GM12878 (cell line): ENCODE data around the gene DICER1.

Source experiments
- CTCF ChIP-seq, 3 experiments: IDR thresholded peaks in 2 of 3; conservative IDR thresholded peaks in 1 of 3; 2 replicates each; pipeline ENCODE4 v1.5.1; 2011; ENCODE audit warnings: low read depth in 3 of 3, low read length in 3 of 3, mild to moderate bottlenecking in 3 of 3, control low read depth in 2 of 3, moderate library complexity in 2 of 3, inconsistent platforms in 1 of 3, mixed read lengths in 1 of 3; ENCODE audit not compliant: control insufficient read depth in 2 of 3, insufficient read depth in 1 of 3; ENCODE audit errors: extremely low read depth in 1 of 3
- EP300 ChIP-seq, 2 experiments: fragments of 150-350 bp in 1 of 2; IDR thresholded peaks; 2 replicates each; pipeline ENCODE4 v1.6.1; 2011 to 2012; ENCODE audit warnings: low read depth in 2 of 2, low read length in 2 of 2, borderline replicate concordance in 1 of 2, improper control_type of control experiment in 1 of 2, inconsistent platforms in 1 of 2; ENCODE audit not compliant: control insufficient read depth in 1 of 2
- FOS ChIP-seq: IDR thresholded peaks from 3 replicates; pipeline ENCODE4 v1.6.1; 2011; ENCODE audit warnings: borderline replicate concordance; ENCODE audit not compliant: insufficient read length; ENCODE audit errors: extremely low read depth
- POLR2A ChIP-seq: IDR thresholded peaks from 2 replicates; pipeline ENCODE4 v1.6.1; 2011; ENCODE audit warnings: low read depth, mild to moderate bottlenecking, low read length
- POLR2AphosphoS2 ChIP-seq: IDR thresholded peaks from 2 replicates; pipeline ENCODE4 v1.6.1; 2011; ENCODE audit warnings: low read depth, mild to moderate bottlenecking, low read length, improper control_type of control experiment, moderate library complexity
- SP1 ChIP-seq: IDR thresholded peaks from one replicate; pipeline ENCODE4 v1.6.1; 2011; ENCODE audit warnings: low read depth, low read length
- YBX1 ChIP-seq: fragments of 450-650 bp; IDR thresholded peaks from 2 replicates; pipeline ENCODE4 v1.6.1; 2016; ENCODE audit warnings: antibody characterized with exemption

- TF ChIP-seq POLR2AphosphoS2 (no peak), CTCF (IDR thresholded peaks at IDR 0.05 in 2 of 3, conservative IDR thresholded peaks at IDR 0.05 in 1 of 3; ENCODE audit: control insufficient read depth in 2 of 3, extremely low read depth in 1 of 3, insufficient read depth in 1 of 3, low read depth in 3 of 3, low read length in 3 of 3) (no peak), POLR2A (no peak), FOS (no peak), SP1 (no peak), YBX1 (no peak), EP300 (IDR thresholded peaks at IDR 0.05; ENCODE audit: borderline replicate concordance in 1 of 2, control insufficient read depth in 1 of 2, low read depth in 2 of 2, low read length in 2 of 2) (no peak)
These were observed 32.2 kb upstream of the DICER1 start for GRCh38 chr14:95189367-95190132.
